ENCODE results near the gene ABHD4. TPM values are rescaled to one million over a fixed set of nuclear protein-coding genes. Genes with fewer than 3 reads are reported as not detected.

ABHD4 gene
- total RNA-seq, 2 experiments from 2014 or later = 8.6 to 9.4 TPM

GRCh38 chr14:22589096-22589839 lies 8.8 kb upstream of the ABHD4 start, which contains the start of gene DAD1:
Gene DAD1 (minus strand): TSS chr14:22589224. CDS start chr14:22589157, 67 bp downstream.
- ATAC-seq = peak; percentile 91
- Mint-ChIP-seq H3K4me1 (ENCODE audit: low read depth) (peaks cover 57% of the 10 kb centered on the region), H3K4me3 (peak within 1 kb of the TSS; percentile 83), H3K36me3 (ENCODE audit: low read depth) (peaks cover 34% of the 10 kb centered on the region), H3K9me3 (no peaks in the 10 kb centered on the region), H3K27ac (peak within 1 kb of the TSS; percentile 98), H3K27me3 (peaks cover 1% of the 10 kb centered on the region)
- intact Hi-C loops (cut with micrococcal nuclease) = loop anchor here (10.0 kb wide), 1 partner anchor 126 kb away; no protein-coding TSS in a partner anchor
- CTCF ChIA-PET = interaction anchor here (0.6 to 12.8 kb wide), 23 partner anchors 9 to 885 kb away, joined by 3 to 163 read pairs (median 4); partner anchors contain the start of genes ABHD4, MRPL52, OR6J1 and OXA1L
- peak; percentile 39 for TF ChIP-seq CTCF (IDR thresholded peaks at IDR 0.05)
- POLR2A ChIA-PET = interaction anchor here (0.7 to 3.9 kb wide), 29 partner anchors 8 to 667 kb away, joined by 3 to 31 read pairs (median 4); partner anchors contain the start of genes ABHD4, OXA1L and SLC7A7
- peak; percentile 99 for DNase-seq

- TF ChIP-seq CTCF (IDR thresholded peaks at IDR 0.05) = no peak
- DNase-seq (no peak), ATAC-seq (no peak)
- ChIA-PET CTCF (interaction anchor here (0.9 to 12.8 kb wide), 7 partner anchors 9 to 741 kb away, joined by 3 to 163 read pairs (median 4); no protein-coding TSS in a partner anchor), POLR2A (interaction anchor here (0.8 to 1.2 kb wide), 3 partner anchors 23 to 173 kb away, joined by 3 to 5 read pairs (median 4); partner anchors contain the start of gene OXA1L)
- peaks cover 1% of the 10 kb centered on the region for H3K27me3 Mint-ChIP-seq
- no peak overlapping the region for H3K27ac Mint-ChIP-seq
- H3K9me3 Mint-ChIP-seq = no peaks in the 10 kb centered on the region
- H3K4me3 Mint-ChIP-seq = no peak overlapping the region
- peaks cover 3% of the 10 kb centered on the region for H3K36me3 Mint-ChIP-seq (ENCODE audit: low read depth)
- intact Hi-C loops (cut with micrococcal nuclease) = no loop called here
- peaks cover 27% of the 10 kb centered on the region for H3K4me1 Mint-ChIP-seq (ENCODE audit: low read depth)
Measured at GRCh38 chr14:22593189-22593588, 4.9 kb upstream of the ABHD4 start.

GRCh38 chr14:22593601-22594000 lies 4.5 kb upstream of the ABHD4 start:
- CTCF ChIA-PET = interaction anchor here (0.9 to 12.8 kb wide), 7 partner anchors 9 to 742 kb away, joined by 3 to 163 read pairs (median 4); no protein-coding TSS in a partner anchor
- Mint-ChIP-seq H3K27me3 (peaks cover 1% of the 10 kb centered on the region), H3K36me3 (ENCODE audit: low read depth) (no peaks in the 10 kb centered on the region), H3K9me3 (no peaks in the 10 kb centered on the region), H3K4me3 (no peak overlapping the region), H3K27ac (no peak overlapping the region), H3K4me1 (ENCODE audit: low read depth) (peaks cover 27% of the 10 kb centered on the region)
- POLR2A ChIA-PET = interaction anchor here (0.8 to 1.2 kb wide), 3 partner anchors 24 to 173 kb away, joined by 3 to 5 read pairs (median 4); partner anchors contain the start of gene OXA1L
- DNase-seq (no peak), ATAC-seq (no peak)
- intact Hi-C loops (cut with micrococcal nuclease) = no loop called here
- TF ChIP-seq CTCF (IDR thresholded peaks at IDR 0.05) = no peak

- Mint-ChIP-seq H3K27ac (no peak overlapping the region), H3K4me3 (no peak overlapping the region), H3K9me3 (no peaks in the 10 kb centered on the region), H3K36me3 (ENCODE audit: low read depth) (no peaks in the 10 kb centered on the region), H3K27me3 (no peaks in the 10 kb centered on the region), H3K4me1 (ENCODE audit: low read depth) (peaks cover 32% of the 10 kb centered on the region)
- ChIA-PET CTCF (interaction anchor here (0.7 to 12.8 kb wide), 9 partner anchors 8 to 742 kb away, joined by 3 to 163 read pairs (median 3); no protein-coding TSS in a partner anchor), POLR2A (interaction anchor here (1.0 kb wide), 1 partner anchor 24 kb away, joined by 4 read pairs; no protein-coding TSS in a partner anchor)
- TF ChIP-seq CTCF (IDR thresholded peaks at IDR 0.05) = no peak
- intact Hi-C loops (cut with micrococcal nuclease) = no loop called here
- ATAC-seq = no peak
- no peak for DNase-seq
Measured at GRCh38 chr14:22594156-22594716, 3.9 kb upstream of the ABHD4 start.

Measured in activated CD8-positive, alpha-beta T cell treated with anti-CD3 and anti-CD28 coated beads for 36 hours (primary cell).